HepG2 (cell line): ENCODE results near the gene PCGF5. TPM values are rescaled to one million over a fixed set of nuclear protein-coding genes. Genes with fewer than 3 reads are reported as not detected.

Experiments
- ATAC-seq: fragments of 200-7000 bp; cut with Tn5 transposase; 3 replicates; pipeline ENCODE4 v1.9.1; 2020; ENCODE audit warnings: mild to moderate bottlenecking, moderate library complexity
- BruUV-seq: library from RNA; stranded (reverse); fragments of 400-500 nt; replicated peaks from 2 replicates; lab custom pipeline; 2021; lab: Mats Ljungman, UMichigan
- CTCF ChIA-PET: fragments of 300-600 bp; formaldehyde crosslinking; extraction: SDS; loops from one replicate; lab custom pipeline; 2021; ENCODE audit warnings: low total read pairs, inconsistent platforms, low intra/inter-chr PET ratio; lab: Yijun Ruan, JAX
- POLR2A ChIA-PET: fragments of 350-600 bp; sonication (Branson Sonifier 250); formaldehyde crosslinking; loops from one replicate; lab custom pipeline; 2020; ENCODE audit warnings: antibody characterized with exemption, inconsistent platforms; lab: Yijun Ruan, JAX
- DNase-seq: peaks from one replicate; pipeline ENCODE4 v3.0.0-alpha.2; 2015; ENCODE audit warnings: low spot score
- FAIRE-seq: peaks from 3 replicates; lab custom pipeline; 2011; peaks lifted over from hg19 to GRCh38; lab: Jason Lieb, UNC
- H2AFZ ChIP-seq: one replicate; pipeline ENCODE4 v1.6.1; 2011; ENCODE audit warnings: low read length, inconsistent platforms
- H3K27ac ChIP-seq: fragments of 300-600 bp; 3 replicates; pipeline ENCODE4 v1.8.0; 2011; ENCODE audit warnings: mixed run types, mild to moderate bottlenecking, mixed read lengths, low read length, inconsistent platforms; ENCODE audit not compliant: insufficient read depth; ENCODE audit errors: extremely low read length
- H3K27me3 ChIP-seq, 2 experiments: fragments of 200-600 bp in 1 of 2; 2 replicates in 1 of 2; 3 replicates in 1 of 2; pipeline versions ENCODE4 v1.6.0 to v1.8.0; 2011; ENCODE audit warnings: low read length in 2 of 2, mild to moderate bottlenecking in 2 of 2, moderate library complexity in 2 of 2, inconsistent platforms in 1 of 2; ENCODE audit not compliant: insufficient read depth in 2 of 2, control insufficient read depth in 1 of 2
- H3K36me3 ChIP-seq, 2 experiments: fragments of 200-600 bp in 1 of 2; replicated peaks in 1 of 2; 2 replicates in 1 of 2; 3 replicates in 1 of 2; pipeline versions ENCODE4 v1.5.1 to v1.8.0; 2011; ENCODE audit warnings: low read length in 2 of 2, inconsistent platforms in 1 of 2; ENCODE audit not compliant: insufficient read depth in 2 of 2, control insufficient read depth in 1 of 2
- H3K4me1 ChIP-seq: 2 replicates; pipeline ENCODE4 v1.5.1; 2012; ENCODE audit warnings: low read length, inconsistent platforms; ENCODE audit not compliant: insufficient read depth
- H3K4me2 ChIP-seq: 2 replicates; pipeline ENCODE4 v1.6.0; 2011; ENCODE audit warnings: low read depth, low read length, inconsistent platforms
- H3K4me3 ChIP-seq, 3 experiments: fragments of 200-600 bp in 1 of 3; sonication (generic), shearing (Covaris generic) in 1 of 3; replicated peaks in 1 of 3; 2 replicates each; pipeline ENCODE4 v1.5.1; 2011 to 2016; ENCODE audit warnings: low read length in 3 of 3, inconsistent platforms in 2 of 3, low read depth in 2 of 3, mild to moderate bottlenecking in 2 of 3, control low read depth in 1 of 3, mixed read lengths in 1 of 3; ENCODE audit not compliant: insufficient read depth in 1 of 3
- H3K79me2 ChIP-seq: one replicate; pipeline ENCODE4 v1.6.1; 2011; ENCODE audit warnings: low read length, inconsistent platforms; ENCODE audit not compliant: insufficient read depth
- H3K9ac ChIP-seq: 2 replicates; pipeline ENCODE4 v1.6.0; 2011; ENCODE audit warnings: mild to moderate bottlenecking, low read depth, low read length, inconsistent platforms; ENCODE audit not compliant: insufficient read depth
- H3K9me3 ChIP-seq: 2 replicates; pipeline ENCODE4 v1.5.1; 2012; ENCODE audit warnings: mild to moderate bottlenecking, low read length
- H4K20me1 ChIP-seq: 2 replicates; pipeline ENCODE4 v1.6.0; 2011; ENCODE audit warnings: inconsistent platforms, mild to moderate bottlenecking, low read length, moderate library complexity; ENCODE audit not compliant: insufficient read depth
- MAFF ChIP-seq: IDR thresholded peaks from 2 replicates; pipeline ENCODE4 v1.6.1; 2011; ENCODE audit warnings: low read depth, low read length, improper control_type of control experiment
- NR2F6 ChIP-seq, 2 experiments: IDR thresholded peaks; 2 replicates each; pipeline ENCODE4 v1.6.1; 2016; ENCODE audit warnings: antibody characterized with exemption in 1 of 2, mild to moderate bottlenecking in 1 of 2
- TCF7 ChIP-seq: sonication (generic); IDR thresholded peaks from 2 replicates; pipeline ENCODE4 v1.6.1; 2016; ENCODE audit warnings: antibody characterized with exemption, low read depth
- XRCC5 ChIP-seq: fragments of 200-400 bp; formaldehyde crosslinking; optimal IDR thresholded peaks from 2 replicates; pipeline ENCODE3; 2017; ENCODE audit warnings: mild to moderate bottlenecking, low read length
- ZSCAN21 ChIP-seq: sonication (generic); formaldehyde crosslinking; IDR thresholded peaks from 2 replicates; pipeline ENCODE4 v1.8.0; 2022; ENCODE audit warnings: mild to moderate bottlenecking, missing genetic modification reagents, moderate library complexity, borderline replicate concordance
- WGBS: methylation state at CpG from one replicate; pipeline ENCODE4 v1.1.6; 2017; ENCODE audit warnings: low lambda C conversion rate; 5-methylcytosine and 5-hydroxymethylcytosine counted together
- in situ Hi-C: cut with HindIII; loops from 2 replicates; pipeline ENCODE4 v1.10.0; 2017; ENCODE audit warnings: low pct_unique_long_range_greater_than_20kb; ENCODE audit not compliant: extremely low pct_ligation_motif_present
- intact Hi-C: fragments of 100-400 bp; cut with micrococcal nuclease; formaldehyde crosslinking; loops from one replicate; pipeline ENCODE4 v1.10.0; 2022; ENCODE audit not compliant: unreplicated experiment
- polyA plus RNA-seq, 8 experiments: library from polyadenylated mRNA; depleted of rRNA in 3 of 8; stranded (reverse) in 7 of 8; unstranded in 1 of 8; fragments of >200 nt; fragmentation: Illumina TruSeq in 4 of 8; extraction: Trizol in 4 of 8; gene quantifications; 2 replicates each; pipeline versions ENCODE4 v1.2.1 to v1.2.3, GENCODE V29; 2011 to 2016; ENCODE audit warnings: low read depth in 4 of 8, missing spikeins in 1 of 8, mixed read lengths in 1 of 8; ENCODE audit not compliant: insufficient read depth in 1 of 8
- total RNA-seq, 5 experiments: library from RNA; depleted of rRNA; stranded (reverse); fragments of >200 nt; fragmentation: Illumina TruSeq; extraction: Trizol; gene quantifications; 2 replicates each; pipeline ENCODE4 v1.2.3, GENCODE V29; 2016; ENCODE audit warnings: low read depth in 1 of 5
- TF ChIP-seq, protein P1 (sequence below): sonication (generic); formaldehyde crosslinking; IDR thresholded peaks from 2 replicates; pipeline ENCODE4 v1.8.1; 2023; ENCODE audit warnings: missing genetic modification reagents, inconsistent platforms, borderline replicate concordance
- TF ChIP-seq, protein P2 (sequence below): fragments of 450-650 bp; IDR thresholded peaks from 2 replicates; pipeline ENCODE4 v1.6.1; 2017

The PCGF5 gene
- total and polyA plus RNA-seq, 2 of the 13 experiments (the other 11 are each of a cell fraction or from before 2014, with no cell fraction given), result 61.3 to 138 TPM

DNA sequence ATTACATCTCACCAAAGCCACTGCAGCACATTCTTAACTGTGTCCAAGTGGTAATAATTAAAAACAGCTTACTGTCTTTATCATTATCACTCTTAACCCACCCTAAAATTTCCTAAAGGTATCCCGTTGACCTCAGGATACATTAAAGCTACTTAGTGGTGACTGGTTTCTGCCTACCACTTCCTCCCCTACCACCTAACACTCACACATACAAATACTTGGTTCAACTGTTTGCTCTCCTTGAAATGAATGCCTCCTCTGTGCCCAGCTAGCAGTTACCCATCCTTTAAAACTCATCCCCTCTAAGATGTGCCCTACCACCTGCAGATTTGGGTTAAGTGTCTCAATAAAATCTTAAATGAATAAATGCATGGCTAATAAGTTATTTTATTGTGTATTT, 7.1 kb downstream of the PCGF5 start:
- ChIA-PET CTCF (no interaction called here), POLR2A (interaction anchor here (1.1 kb wide), 1 partner anchor 66 kb away, joined by 3 read pairs; no protein-coding TSS in a partner anchor)
- no peak for FAIRE-seq
- peaks cover 66% of the 10 kb centered on the region for H3K4me1 ChIP-seq
- TF ChIP-seq, protein P1, sequence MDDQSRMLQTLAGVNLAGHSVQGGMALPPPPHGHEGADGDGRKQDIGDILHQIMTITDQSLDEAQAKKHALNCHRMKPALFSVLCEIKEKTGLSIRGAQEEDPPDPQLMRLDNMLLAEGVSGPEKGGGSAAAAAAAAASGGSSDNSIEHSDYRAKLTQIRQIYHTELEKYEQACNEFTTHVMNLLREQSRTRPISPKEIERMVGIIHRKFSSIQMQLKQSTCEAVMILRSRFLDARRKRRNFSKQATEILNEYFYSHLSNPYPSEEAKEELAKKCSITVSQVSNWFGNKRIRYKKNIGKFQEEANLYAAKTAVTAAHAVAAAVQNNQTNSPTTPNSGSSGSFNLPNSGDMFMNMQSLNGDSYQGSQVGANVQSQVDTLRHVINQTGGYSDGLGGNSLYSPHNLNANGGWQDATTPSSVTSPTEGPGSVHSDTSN, result no peak
- TF ChIP-seq ZSCAN21 (no peak), XRCC5 (no peak), NR2F6 (IDR thresholded peaks at IDR 0.05) (no peak), NR2F6 (CRISPR knock-in tag; IDR thresholded peaks at IDR 0.05) (no peak), TCF7 (no peak), MAFF (no peak)
- TF ChIP-seq, protein P2, sequence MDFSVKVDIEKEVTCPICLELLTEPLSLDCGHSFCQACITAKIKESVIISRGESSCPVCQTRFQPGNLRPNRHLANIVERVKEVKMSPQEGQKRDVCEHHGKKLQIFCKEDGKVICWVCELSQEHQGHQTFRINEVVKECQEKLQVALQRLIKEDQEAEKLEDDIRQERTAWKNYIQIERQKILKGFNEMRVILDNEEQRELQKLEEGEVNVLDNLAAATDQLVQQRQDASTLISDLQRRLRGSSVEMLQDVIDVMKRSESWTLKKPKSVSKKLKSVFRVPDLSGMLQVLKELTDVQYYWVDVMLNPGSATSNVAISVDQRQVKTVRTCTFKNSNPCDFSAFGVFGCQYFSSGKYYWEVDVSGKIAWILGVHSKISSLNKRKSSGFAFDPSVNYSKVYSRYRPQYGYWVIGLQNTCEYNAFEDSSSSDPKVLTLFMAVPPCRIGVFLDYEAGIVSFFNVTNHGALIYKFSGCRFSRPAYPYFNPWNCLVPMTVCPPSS, result no peak
- BruUV-seq, result no TSS peak
- intact Hi-C loops, result no loop called here
- peaks cover 9 to 23% of the 10 kb centered on the region in 2 experiments; a peak in 4 of 5 replicates for H3K36me3 ChIP-seq
- no peak overlapping the region for H3K4me2 ChIP-seq
- no peak overlapping the region for H3K9ac ChIP-seq
- H3K79me2 ChIP-seq, result peaks cover 85% of the 10 kb centered on the region
- peaks cover 40% of the 10 kb centered on the region for H4K20me1 ChIP-seq
- DNase-seq, result no peak
- in situ Hi-C loops, result no loop called here
- H3K27me3 ChIP-seq, result no peaks in the 10 kb centered on the region
- no peak overlapping the region for H3K27ac ChIP-seq
- no peak for ATAC-seq
- H3K4me3 ChIP-seq, result no peak overlapping the region
- no peaks in the 10 kb centered on the region for H3K9me3 ChIP-seq
- 87% methylated on average over 1 of the region's 1 CpG for WGBS
- no peak overlapping the region for H2AFZ ChIP-seq
